ENCODE results near the gene ZNF276. TPM values are rescaled to one million over a fixed set of nuclear protein-coding genes. Genes with fewer than 3 reads are reported as not detected.
"Not testable (repeated sequence)": the region's sequence is repeated elsewhere in the genome, so short reads cannot be mapped to it uniquely, and the experiment has no call there.

Gene ZNF276
- total RNA-seq, 1 experiment from 2014 or later, result 30.6 TPM

DNA sequence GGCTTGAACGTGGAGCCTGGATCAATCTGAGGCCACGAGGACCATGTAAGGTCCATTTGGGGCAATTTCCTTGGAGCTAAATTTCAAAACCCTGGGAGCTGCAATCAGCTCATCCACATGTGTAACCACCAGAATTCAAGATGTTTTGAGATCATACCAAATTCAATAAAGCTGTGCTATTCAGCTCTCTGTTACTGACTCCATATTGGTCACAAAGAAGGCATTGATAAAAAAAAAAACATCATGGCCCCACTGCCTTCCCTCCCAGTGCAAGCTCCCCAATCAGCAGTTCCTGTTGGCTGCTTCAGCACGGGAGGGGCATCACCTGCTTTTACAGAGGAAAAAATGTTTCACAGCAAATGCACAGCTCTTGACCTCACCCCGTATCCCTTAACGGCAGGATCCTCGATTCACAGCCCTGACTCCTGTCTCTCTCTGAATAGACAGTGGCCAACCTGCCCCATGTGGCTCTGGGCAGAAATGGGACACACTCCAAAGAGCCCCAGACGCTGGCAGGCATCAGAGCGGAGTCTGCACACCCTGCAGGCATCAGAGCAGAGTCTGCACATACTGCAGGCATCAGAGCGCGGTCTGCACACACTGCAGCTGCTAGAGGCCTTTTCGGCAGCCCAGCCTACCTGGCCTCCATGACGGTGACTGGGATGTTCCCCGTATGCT is 58.0 kb downstream of the ZNF276 start:
- no peaks in the 10 kb centered on the region for H3K9me3 Mint-ChIP-seq (ENCODE audit: low read depth, unreplicated experiment)
- no peak for DNase-seq
- TF ChIP-seq, protein P1, sequence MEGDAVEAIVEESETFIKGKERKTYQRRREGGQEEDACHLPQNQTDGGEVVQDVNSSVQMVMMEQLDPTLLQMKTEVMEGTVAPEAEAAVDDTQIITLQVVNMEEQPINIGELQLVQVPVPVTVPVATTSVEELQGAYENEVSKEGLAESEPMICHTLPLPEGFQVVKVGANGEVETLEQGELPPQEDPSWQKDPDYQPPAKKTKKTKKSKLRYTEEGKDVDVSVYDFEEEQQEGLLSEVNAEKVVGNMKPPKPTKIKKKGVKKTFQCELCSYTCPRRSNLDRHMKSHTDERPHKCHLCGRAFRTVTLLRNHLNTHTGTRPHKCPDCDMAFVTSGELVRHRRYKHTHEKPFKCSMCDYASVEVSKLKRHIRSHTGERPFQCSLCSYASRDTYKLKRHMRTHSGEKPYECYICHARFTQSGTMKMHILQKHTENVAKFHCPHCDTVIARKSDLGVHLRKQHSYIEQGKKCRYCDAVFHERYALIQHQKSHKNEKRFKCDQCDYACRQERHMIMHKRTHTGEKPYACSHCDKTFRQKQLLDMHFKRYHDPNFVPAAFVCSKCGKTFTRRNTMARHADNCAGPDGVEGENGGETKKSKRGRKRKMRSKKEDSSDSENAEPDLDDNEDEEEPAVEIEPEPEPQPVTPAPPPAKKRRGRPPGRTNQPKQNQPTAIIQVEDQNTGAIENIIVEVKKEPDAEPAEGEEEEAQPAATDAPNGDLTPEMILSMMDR (IDR thresholded peaks at IDR 0.05; ENCODE audit: unreplicated experiment), result no peak
- intact Hi-C loops (cut with micrococcal nuclease; ENCODE audit: unreplicated experiment), result no loop called here
- no TSS peak for BruUV-seq (replicated peaks)
- no peaks in the 10 kb centered on the region for H3K4me1 Mint-ChIP-seq (ENCODE audit: low read depth, unreplicated experiment)
- peaks cover 61% of the 10 kb centered on the region for H3K36me3 Mint-ChIP-seq (ENCODE audit: insufficient read depth, unreplicated experiment)
- no peak overlapping the region for H3K27ac Mint-ChIP-seq (ENCODE audit: unreplicated experiment)
- H3K4me3 Mint-ChIP-seq (ENCODE audit: low read depth, unreplicated experiment), result no peak overlapping the region
- CTCF ChIA-PET, result interaction anchor here (0.5 kb wide), 1 partner anchor 1096 kb away, joined by 7 read pairs; no protein-coding TSS in a partner anchor
- H3K27me3 Mint-ChIP-seq (ENCODE audit: unreplicated experiment), result no peaks in the 10 kb centered on the region

DNA sequence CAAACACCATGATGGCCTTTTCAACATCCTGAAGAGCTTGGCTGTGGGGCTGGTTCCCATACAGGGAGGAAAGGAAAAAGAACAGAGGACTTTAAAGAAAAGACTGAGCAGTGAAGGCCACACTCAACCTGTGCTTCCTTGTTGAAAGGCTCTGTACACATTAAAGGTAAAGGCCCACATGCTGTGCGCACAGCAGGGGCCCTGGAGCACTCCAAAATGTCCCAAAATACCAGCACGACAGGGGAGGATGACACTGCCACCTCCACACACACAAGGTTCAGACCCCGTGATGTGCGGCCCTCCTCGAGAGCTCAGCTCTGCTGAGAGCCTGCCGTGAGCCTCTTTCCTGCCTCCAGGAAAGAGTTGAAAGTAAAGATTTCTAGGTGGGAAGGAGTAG is 58.6 kb downstream of the ZNF276 start:
- Mint-ChIP-seq H3K9me3 (ENCODE audit: low read depth, unreplicated experiment) (no peaks in the 10 kb centered on the region), H3K36me3 (ENCODE audit: insufficient read depth, unreplicated experiment) (peaks cover 62% of the 10 kb centered on the region), H3K27ac (ENCODE audit: unreplicated experiment) (no peak overlapping the region), H3K4me3 (ENCODE audit: low read depth, unreplicated experiment) (no peak overlapping the region), H3K4me1 (ENCODE audit: low read depth, unreplicated experiment) (no peaks in the 10 kb centered on the region), H3K27me3 (ENCODE audit: unreplicated experiment) (no peaks in the 10 kb centered on the region)
- no peak for DNase-seq
- no TSS peak for BruUV-seq (replicated peaks)
- CTCF ChIA-PET, result interaction anchor here (0.5 kb wide), 1 partner anchor 1097 kb away, joined by 7 read pairs; no protein-coding TSS in a partner anchor
- TF ChIP-seq, protein P1 (IDR thresholded peaks at IDR 0.05; ENCODE audit: unreplicated experiment), result no peak
- intact Hi-C loops (cut with micrococcal nuclease; ENCODE audit: unreplicated experiment), result no loop called here

DNA sequence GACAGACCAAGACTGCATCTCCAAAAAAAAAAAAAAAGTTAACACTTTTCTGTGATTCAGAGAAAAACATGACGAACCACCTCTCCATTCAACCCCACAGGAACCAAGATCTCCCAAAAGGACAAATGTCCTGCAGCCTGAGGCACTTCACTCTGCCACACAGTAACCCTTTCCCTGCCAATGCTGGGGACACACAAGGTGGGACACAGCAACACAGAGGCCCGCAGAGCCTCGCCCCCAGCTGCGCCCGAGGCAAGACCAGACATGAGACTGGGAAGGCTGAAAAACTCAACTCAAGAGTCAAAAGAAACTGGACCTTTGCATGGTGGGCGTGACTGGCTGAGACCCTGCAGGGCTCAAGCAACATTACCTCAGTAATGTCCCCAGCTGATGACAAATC is 61.2 kb downstream of the ZNF276 start:
- no peak for DNase-seq
- H3K36me3 Mint-ChIP-seq (ENCODE audit: insufficient read depth, unreplicated experiment), result peaks cover 74% of the 10 kb centered on the region
- H3K4me1 Mint-ChIP-seq (ENCODE audit: low read depth, unreplicated experiment), result no peaks in the 10 kb centered on the region
- TF ChIP-seq, protein P1 (IDR thresholded peaks at IDR 0.05; ENCODE audit: unreplicated experiment), result no peak
- no peak overlapping the region for H3K27ac Mint-ChIP-seq (ENCODE audit: unreplicated experiment)
- intact Hi-C loops (cut with micrococcal nuclease; ENCODE audit: unreplicated experiment), result no loop called here
- H3K4me3 Mint-ChIP-seq (ENCODE audit: low read depth, unreplicated experiment), result no peak overlapping the region
- no peaks in the 10 kb centered on the region for H3K9me3 Mint-ChIP-seq (ENCODE audit: low read depth, unreplicated experiment)
- BruUV-seq (replicated peaks), result no TSS peak
- CTCF ChIA-PET, result no interaction called here
- H3K27me3 Mint-ChIP-seq (ENCODE audit: unreplicated experiment), result no peaks in the 10 kb centered on the region

DNA sequence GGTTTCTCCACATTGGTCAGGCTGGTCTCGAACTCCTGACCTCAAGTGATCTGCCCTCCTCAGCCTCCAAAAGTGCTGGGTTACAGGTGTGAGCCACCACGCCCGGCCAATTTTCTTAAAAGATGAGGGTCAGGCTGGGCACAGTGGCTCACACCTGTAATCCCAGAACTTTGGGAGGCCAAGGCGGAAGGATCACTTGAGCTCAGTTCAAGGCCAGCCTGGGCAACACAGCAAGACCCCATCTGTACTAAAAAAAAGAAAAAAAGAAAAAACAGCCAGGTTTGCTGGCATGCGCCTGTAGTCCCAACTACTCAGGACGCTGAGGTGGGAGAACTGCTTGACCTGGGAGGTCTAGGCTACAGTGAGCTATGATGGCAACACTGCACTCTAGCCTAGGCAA is 62.6 kb downstream of the ZNF276 start:
- H3K4me3 Mint-ChIP-seq (ENCODE audit: low read depth, unreplicated experiment); H3K9me3 Mint-ChIP-seq (ENCODE audit: low read depth, unreplicated experiment); intact Hi-C loops (cut with micrococcal nuclease; ENCODE audit: unreplicated experiment); H3K27me3 Mint-ChIP-seq (ENCODE audit: unreplicated experiment); CTCF ChIA-PET; H3K27ac Mint-ChIP-seq (ENCODE audit: unreplicated experiment); BruUV-seq (replicated peaks); DNase-seq; H3K4me1 Mint-ChIP-seq (ENCODE audit: low read depth, unreplicated experiment): not testable (repeated sequence)
- H3K36me3 Mint-ChIP-seq (ENCODE audit: insufficient read depth, unreplicated experiment), result peaks cover 76% of the 10 kb centered on the region

DNA sequence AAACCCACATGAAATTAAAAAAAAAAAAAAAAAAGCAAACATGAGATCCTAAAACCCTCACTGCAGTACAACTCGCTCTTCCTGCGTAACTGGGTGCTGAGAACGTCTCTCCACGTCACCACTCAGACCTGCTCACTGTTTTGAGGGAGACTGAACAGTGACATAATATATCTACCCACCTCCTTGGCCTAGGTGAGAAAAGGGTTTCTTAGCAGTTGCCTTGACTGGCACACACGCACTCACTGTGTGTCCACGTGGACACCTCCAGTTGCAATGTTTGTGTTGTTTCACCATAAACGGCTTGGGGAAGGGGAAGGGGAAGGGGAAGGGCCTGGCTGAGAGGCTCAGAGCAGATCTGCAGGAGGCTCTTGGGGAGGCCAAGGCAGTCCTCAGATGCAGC is 63.1 kb downstream of the ZNF276 start:
- BruUV-seq (replicated peaks), result no TSS peak
- no peak for DNase-seq
- Mint-ChIP-seq H3K27ac (ENCODE audit: unreplicated experiment) (no peak overlapping the region), H3K4me3 (ENCODE audit: low read depth, unreplicated experiment) (no peak overlapping the region), H3K4me1 (ENCODE audit: low read depth, unreplicated experiment) (no peaks in the 10 kb centered on the region), H3K27me3 (ENCODE audit: unreplicated experiment) (no peaks in the 10 kb centered on the region), H3K36me3 (ENCODE audit: insufficient read depth, unreplicated experiment) (peaks cover 76% of the 10 kb centered on the region), H3K9me3 (ENCODE audit: low read depth, unreplicated experiment) (no peaks in the 10 kb centered on the region)
- TF ChIP-seq, protein P1 (IDR thresholded peaks at IDR 0.05; ENCODE audit: unreplicated experiment), result no peak
- intact Hi-C loops (cut with micrococcal nuclease; ENCODE audit: unreplicated experiment), result no loop called here
- CTCF ChIA-PET, result no interaction called here

Data from Calu3 (cell line).